Spleen (tissue), 11 donors: Measurements from ENCODE around the gene ARRDC3. TPM values are rescaled to one million over a fixed set of nuclear protein-coding genes. Genes with fewer than 3 reads are reported as not detected.
A peak's percentile ranks its signal among the peaks of the same experiment; 100 is the strongest.
"Not testable (repeated sequence)": the region's sequence is repeated elsewhere in the genome, so short reads cannot be mapped to it uniquely, and the experiment has no call there.

Experiments
- DNase-seq: peaks from one replicate; pipeline ENCODE4 v3.0.0-alpha.2; 2020
- H3K27ac ChIP-seq, 8 donors: fragments of 200-600 bp; sonication (generic) in 7 of 8; 1 replicate in 4 of 8; 2 replicates in 4 of 8; pipeline versions ENCODE4 v1.5.0 to v1.8.0; 2016 to 2021; ENCODE audit warnings: inconsistent platforms in 4 of 8, mild to moderate bottlenecking in 4 of 8, moderate library complexity in 1 of 8
- H3K27me3 ChIP-seq, 7 donors: fragments of 200-600 bp; sonication (generic) in 6 of 7; replicated peaks in 1 of 7; 1 replicate in 4 of 7; 2 replicates in 3 of 7; pipeline versions ENCODE4 v1.5.0 to v1.8.0; 2016 to 2021; ENCODE audit warnings: inconsistent platforms in 3 of 7, mild to moderate bottlenecking in 1 of 7
- H3K36me3 ChIP-seq, 6 donors: fragments of 200-600 bp; sonication (generic) in 5 of 6; 1 replicate in 4 of 6; 2 replicates in 2 of 6; pipeline versions ENCODE4 v1.5.0 to v1.8.0; 2016 to 2021; ENCODE audit warnings: inconsistent platforms in 2 of 6
- H3K4me1 ChIP-seq, 6 donors: fragments of 200-600 bp; sonication (generic) in 5 of 6; 1 replicate in 3 of 6; 2 replicates in 3 of 6; pipeline versions ENCODE4 v1.5.0 to v1.8.0; 2016 to 2021; ENCODE audit warnings: inconsistent platforms in 3 of 6
- H3K4me3 ChIP-seq, 8 donors: fragments of 200-600 bp; sonication (generic) in 7 of 8; 1 replicate in 4 of 8; 2 replicates in 4 of 8; pipeline versions ENCODE4 v1.5.0 to v1.8.0; 2016 to 2021; ENCODE audit warnings: inconsistent platforms in 4 of 8, mild to moderate bottlenecking in 4 of 8, moderate library complexity in 2 of 8
- H3K9me3 ChIP-seq, 8 donors: fragments of 200-600 bp; sonication (generic) in 7 of 8; 1 replicate in 4 of 8; 2 replicates in 4 of 8; pipeline versions ENCODE4 v1.5.0 to v1.8.0; 2016 to 2021; ENCODE audit warnings: inconsistent platforms in 4 of 8
- POLR2A ChIP-seq, 3 donors: fragments of 450-650 bp; IDR thresholded peaks; one replicate each; pipeline ENCODE4 v1.5.1; 2017; ENCODE audit warnings: antibody characterized with exemption in 3 of 3, mild to moderate bottlenecking in 1 of 3
- POLR2AphosphoS5 ChIP-seq, 3 donors: sonication (generic); formaldehyde crosslinking; IDR thresholded peaks; one replicate each; pipeline ENCODE4 v1.5.1; 2017; ENCODE audit warnings: antibody characterized with exemption in 3 of 3
- WGBS, 5 donors: extraction: QIAGEN DNeasy Blood & Tissue Kit in 3 of 5; methylation state at CpG; one replicate each; pipeline versions ENCODE4 v1.1.5 to v1.1.7; 2013 to 2018; 5-methylcytosine and 5-hydroxymethylcytosine counted together
- intact Hi-C: fragments of 100-400 bp; cut with DNase I; formaldehyde crosslinking; loops from one replicate; pipeline ENCODE4 v1.15.0; 2023; ENCODE audit warnings: low total_unique reads
- polyA plus RNA-seq, 3 donors: library from polyadenylated mRNA; stranded (reverse); fragments of 200-250 nt; gene quantifications; one replicate each; pipeline ENCODE4 v1.2.1, GENCODE V29; 2013
- total RNA-seq, 7 donors: library from RNA; depleted of rRNA in 3 of 7; stranded (reverse); fragments of >200 nt in 3 of 7; fragmentation: NEBNext Ultra II Directional in 4 of 7; extraction: Animal tissue kit (Norgen Biotek cat#: 25700) in 4 of 7; gene quantifications; one replicate each; pipeline versions ENCODE4 v1.1.0 to v1.2.1, GENCODE V29; 2016 to 2021
- TF ChIP-seq, protein P1 (sequence below), 11 experiments: fragments of 200-600 bp in 7 of 11; fragments of 450-650 bp in 4 of 11; sonication (generic) in 4 of 11; IDR thresholded peaks in 8 of 11; conservative IDR thresholded peaks in 3 of 11; 1 replicate in 7 of 11; 2 replicates in 4 of 11; pipeline versions ENCODE4 v1.4.0 to v1.8.0; 2016 to 2021; ENCODE audit warnings: antibody characterized with exemption in 11 of 11, inconsistent platforms in 4 of 11, mild to moderate bottlenecking in 1 of 11
- donor health status: healthy with polysubstance abuse.
- donor health status: DM: no; HTN: no; CAD: no; lungs with moderate emphysema.
- donor health status: DM: no; HTN: no; CAD: no.
- donor health status: Bipolar disorder and iron deficiency.
- donor health status: healthy.
- donor health status: DM: no; HTN: no; CAD: no.
- donor health status: DM: yes; HTN: yes; CAD: no.

The ARRDC3 gene
- total and polyA plus RNA-seq, 10 donors, result 13.7 to 124 (median 41.2) TPM

DNA sequence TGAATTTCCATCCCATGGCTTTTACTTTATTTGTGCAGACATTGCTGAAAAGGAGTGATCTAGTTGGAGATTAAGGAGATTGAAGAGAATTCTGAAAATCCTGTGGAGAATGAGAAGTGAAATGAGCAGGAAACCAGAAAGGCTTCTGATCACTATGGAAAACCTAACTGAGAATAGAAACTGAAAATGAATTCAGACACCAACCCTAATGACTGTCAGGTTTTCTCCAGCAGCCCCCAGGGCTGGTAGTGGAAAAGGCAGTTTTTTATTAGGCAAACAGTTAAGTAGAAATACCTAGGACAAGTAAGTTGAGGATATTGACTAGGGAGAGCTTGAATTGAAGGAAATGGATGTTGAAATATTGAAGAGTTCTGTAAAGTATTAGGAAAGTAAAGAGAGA lies 14.7 kb upstream of the ARRDC3 start:
- Histone ChIP-seq H3K4me1 (no peaks in the 10 kb centered on the region), H3K27ac (no peak overlapping the region), H3K36me3 (no peaks in the 10 kb centered on the region), H3K27me3 (no peaks in the 10 kb centered on the region), H3K4me3 (no peak overlapping the region), H3K9me3 (no peaks in the 10 kb centered on the region)
- intact Hi-C loops, result loop anchor here (10.0 kb wide), 1 partner anchor 293 kb away; no protein-coding TSS in a partner anchor
- DNase-seq, result no peak
- TF ChIP-seq, protein P1, sequence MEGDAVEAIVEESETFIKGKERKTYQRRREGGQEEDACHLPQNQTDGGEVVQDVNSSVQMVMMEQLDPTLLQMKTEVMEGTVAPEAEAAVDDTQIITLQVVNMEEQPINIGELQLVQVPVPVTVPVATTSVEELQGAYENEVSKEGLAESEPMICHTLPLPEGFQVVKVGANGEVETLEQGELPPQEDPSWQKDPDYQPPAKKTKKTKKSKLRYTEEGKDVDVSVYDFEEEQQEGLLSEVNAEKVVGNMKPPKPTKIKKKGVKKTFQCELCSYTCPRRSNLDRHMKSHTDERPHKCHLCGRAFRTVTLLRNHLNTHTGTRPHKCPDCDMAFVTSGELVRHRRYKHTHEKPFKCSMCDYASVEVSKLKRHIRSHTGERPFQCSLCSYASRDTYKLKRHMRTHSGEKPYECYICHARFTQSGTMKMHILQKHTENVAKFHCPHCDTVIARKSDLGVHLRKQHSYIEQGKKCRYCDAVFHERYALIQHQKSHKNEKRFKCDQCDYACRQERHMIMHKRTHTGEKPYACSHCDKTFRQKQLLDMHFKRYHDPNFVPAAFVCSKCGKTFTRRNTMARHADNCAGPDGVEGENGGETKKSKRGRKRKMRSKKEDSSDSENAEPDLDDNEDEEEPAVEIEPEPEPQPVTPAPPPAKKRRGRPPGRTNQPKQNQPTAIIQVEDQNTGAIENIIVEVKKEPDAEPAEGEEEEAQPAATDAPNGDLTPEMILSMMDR (IDR thresholded peaks at IDR 0.05 in 8 of 11, conservative IDR thresholded peaks at IDR 0.05 in 3 of 11), result no peak
- TF ChIP-seq POLR2A (IDR thresholded peaks at IDR 0.05) (no peak), POLR2AphosphoS5 (IDR thresholded peaks at IDR 0.05) (no peak)

DNA sequence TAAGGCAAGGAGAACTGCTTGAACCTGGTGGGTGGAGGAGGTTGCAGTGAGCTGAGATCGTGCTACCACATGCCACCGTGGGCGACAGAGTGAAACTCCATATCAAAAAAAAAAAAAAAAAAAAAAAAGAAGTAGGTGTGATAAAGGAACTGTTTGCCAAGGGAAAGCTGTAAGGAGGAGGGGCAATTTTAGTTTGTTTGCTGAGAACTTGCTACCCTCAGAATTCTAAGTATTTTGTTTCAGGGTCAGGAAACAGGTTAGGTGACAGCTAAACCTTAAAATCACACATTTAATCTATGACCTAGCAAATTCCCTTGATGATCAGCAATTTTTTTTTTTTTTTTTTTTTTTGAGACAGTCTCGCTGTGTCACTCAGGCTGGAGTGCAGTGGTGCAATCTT lies 7.2 kb upstream of the ARRDC3 start:
- intact Hi-C loops, result loop anchor here (10.0 kb wide), 1 partner anchor 285 kb away; no protein-coding TSS in a partner anchor
- WGBS, 5 donors, result 43 to 56% (median 54%) methylated on average over 4 of the region's 4 CpGs
- Histone ChIP-seq H3K27me3 (no peaks in the 10 kb centered on the region), H3K36me3 (no peaks in the 10 kb centered on the region), H3K4me1 (peaks cover 0 to under 1% (median 0%) of the 10 kb centered on the region in 6 donors), H3K9me3 (no peaks in the 10 kb centered on the region), H3K4me3 (no peak overlapping the region), H3K27ac (no peak overlapping the region)
- DNase-seq, result no peak
- TF ChIP-seq POLR2AphosphoS5 (IDR thresholded peaks at IDR 0.05), result no peak
- no peak for TF ChIP-seq POLR2A (IDR thresholded peaks at IDR 0.05)
- TF ChIP-seq, protein P1 (IDR thresholded peaks at IDR 0.05 in 8 of 11, conservative IDR thresholded peaks at IDR 0.05 in 3 of 11), result no peak

DNA sequence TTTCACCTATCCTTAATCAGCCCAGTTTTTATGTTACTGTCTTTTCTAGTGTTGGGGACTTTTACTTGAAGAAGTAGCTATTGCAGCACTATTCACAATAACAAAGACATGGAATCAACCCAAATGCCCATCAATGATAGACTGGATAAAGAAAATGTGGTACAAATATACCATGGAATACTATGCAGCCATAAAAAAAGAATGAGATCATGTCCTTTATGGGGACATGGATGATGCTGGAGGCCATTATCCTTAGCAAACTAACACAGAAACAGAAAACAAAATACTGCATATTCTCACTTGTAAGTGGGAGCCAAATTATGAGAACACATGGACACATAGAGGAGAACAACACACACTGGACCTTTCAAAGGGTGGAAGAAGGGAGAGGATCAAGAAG lies 6.4 kb upstream of the ARRDC3 start:
- H3K4me1 ChIP-seq, result not testable (repeated sequence)
- intact Hi-C loops, result loop anchor here (5.0 to 10.0 kb wide), 2 partner anchors 162 to 455 kb away; no protein-coding TSS in a partner anchor

DNA sequence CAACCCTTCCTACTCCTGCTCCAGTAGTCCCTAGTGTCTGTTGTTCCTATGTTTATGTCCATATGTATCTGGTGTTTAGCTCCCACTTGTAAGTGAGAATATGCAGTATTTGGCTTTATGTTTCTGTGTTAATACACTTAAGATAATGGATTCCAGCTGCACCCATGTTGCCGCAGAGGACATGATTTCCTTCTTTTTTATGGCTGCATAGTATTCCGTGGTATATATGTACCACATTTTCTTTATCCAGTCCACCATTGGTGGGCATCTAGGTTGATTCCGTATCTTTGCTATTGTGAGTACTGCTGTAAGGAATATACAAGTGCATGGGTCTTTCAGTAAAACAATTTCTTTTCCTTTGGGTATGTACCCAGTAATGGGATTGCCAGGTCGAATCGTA lies 5.2 kb upstream of the ARRDC3 start:
- no peaks in the 10 kb centered on the region for H3K36me3 ChIP-seq
- H3K27me3 ChIP-seq, result no peaks in the 10 kb centered on the region
- H3K4me3 ChIP-seq, result no peak overlapping the region
- TF ChIP-seq POLR2AphosphoS5 (IDR thresholded peaks at IDR 0.05) (no peak), POLR2A (IDR thresholded peaks at IDR 0.05) (no peak)
- TF ChIP-seq, protein P1 (IDR thresholded peaks at IDR 0.05 in 8 of 11, conservative IDR thresholded peaks at IDR 0.05 in 3 of 11), result no peak
- peaks cover 8 to 19% (median 13%) of the 10 kb centered on the region in 6 donors for H3K4me1 ChIP-seq
- intact Hi-C loops, result loop anchor here (5.0 to 10.0 kb wide), 2 partner anchors 161 to 454 kb away; no protein-coding TSS in a partner anchor
- no peak overlapping the region for H3K27ac ChIP-seq
- H3K9me3 ChIP-seq, result no peaks in the 10 kb centered on the region
- DNase-seq, result no peak
- WGBS, 5 donors, result 96 to 98% (median 97%) methylated on average over 5 of the region's 5 CpGs

More for the DNA sequence above, 6.4 kb upstream of the ARRDC3 start:
- not testable (repeated sequence) for H3K4me3 ChIP-seq, H3K27me3 ChIP-seq, H3K27ac ChIP-seq, H3K9me3 ChIP-seq, H3K36me3 ChIP-seq, DNase-seq

DNA sequence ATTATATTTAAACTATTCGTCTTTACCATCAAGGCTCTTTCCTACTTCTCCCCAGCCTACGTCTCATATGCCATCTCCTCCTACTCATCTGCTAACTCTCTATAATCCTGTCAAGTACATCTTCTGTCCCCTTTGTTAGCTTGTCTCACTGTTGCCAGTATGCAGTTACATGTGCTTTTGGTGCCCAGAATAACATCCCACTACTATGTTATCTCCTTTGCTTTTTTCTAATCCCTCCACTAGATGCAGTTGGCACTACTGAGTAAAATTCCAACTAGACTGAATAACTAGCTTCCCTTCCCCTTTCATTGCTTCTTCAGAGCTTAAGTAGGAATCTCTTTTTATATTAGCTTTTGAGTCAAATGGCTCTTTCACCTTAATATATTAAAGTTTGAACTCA lies 3.0 kb upstream of the ARRDC3 start:
- H3K27me3 ChIP-seq, result no peaks in the 10 kb centered on the region
- TF ChIP-seq POLR2A (IDR thresholded peaks at IDR 0.05) (no peak), POLR2AphosphoS5 (IDR thresholded peaks at IDR 0.05) (no peak)
- TF ChIP-seq, protein P1 (IDR thresholded peaks at IDR 0.05 in 8 of 11, conservative IDR thresholded peaks at IDR 0.05 in 3 of 11), result no peak
- no peak overlapping the region for H3K4me3 ChIP-seq
- H3K9me3 ChIP-seq, result no peaks in the 10 kb centered on the region
- WGBS, 5 donors, result 80 to 94% (median 89%) methylated on average over 2 of the region's 2 CpGs
- no peaks in the 10 kb centered on the region for H3K36me3 ChIP-seq
- intact Hi-C loops, result loop anchor here (5.0 to 10.0 kb wide), 2 partner anchors 159 to 451 kb away; no protein-coding TSS in a partner anchor
- peaks cover 8 to 24% (median 13%) of the 10 kb centered on the region in 6 donors for H3K4me1 ChIP-seq
- H3K27ac ChIP-seq, result no peak overlapping the region
- no peak for DNase-seq

DNA sequence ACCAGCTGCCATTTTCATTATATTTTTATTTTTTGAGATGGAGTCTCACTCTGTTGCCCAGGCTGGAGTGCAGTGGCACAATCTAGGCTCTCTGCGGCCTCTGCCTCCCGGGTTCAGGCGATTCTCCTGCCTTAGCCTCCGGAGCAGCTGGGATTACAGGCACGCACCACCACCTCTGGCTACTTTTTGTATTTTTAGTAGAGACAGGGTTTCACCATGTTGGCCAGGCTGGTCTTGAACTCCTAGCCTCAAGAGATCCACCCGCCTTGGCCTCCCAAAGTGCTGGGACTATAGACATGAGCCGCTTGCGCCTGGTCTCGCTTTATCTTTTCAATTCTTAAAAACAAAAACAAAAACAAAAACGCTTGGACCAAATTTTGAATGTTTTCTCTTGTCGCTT lies 2.5 kb upstream of the ARRDC3 start:
- H3K4me3 ChIP-seq, H3K36me3 ChIP-seq, H3K27me3 ChIP-seq, H3K9me3 ChIP-seq, H3K27ac ChIP-seq: not testable (repeated sequence)
- WGBS, 5 donors, result 93 to 94% (median 94%) methylated on average over 11 of the region's 11 CpGs
- peaks cover 8 to 24% (median 13%) of the 10 kb centered on the region in 6 donors for H3K4me1 ChIP-seq
- intact Hi-C loops, result loop anchor here (5.0 to 10.0 kb wide), 2 partner anchors 158 to 451 kb away; no protein-coding TSS in a partner anchor
- DNase-seq, result peak; percentile 76
